ENCODE results near the gene FBXO33. TPM values are rescaled to one million over a fixed set of nuclear protein-coding genes. Genes with fewer than 3 reads are reported as not detected.

FBXO33 gene
- total and polyA plus RNA-seq, 2 of the 8 experiments (the other 6 are each of a cell fraction or from before 2014, with no cell fraction given): 4.7 to 11.5 TPM

GRCh38 chr14:39447175-39447661, 15.0 kb upstream of the FBXO33 start (continued):
- TF ChIP-seq, protein P1, sequence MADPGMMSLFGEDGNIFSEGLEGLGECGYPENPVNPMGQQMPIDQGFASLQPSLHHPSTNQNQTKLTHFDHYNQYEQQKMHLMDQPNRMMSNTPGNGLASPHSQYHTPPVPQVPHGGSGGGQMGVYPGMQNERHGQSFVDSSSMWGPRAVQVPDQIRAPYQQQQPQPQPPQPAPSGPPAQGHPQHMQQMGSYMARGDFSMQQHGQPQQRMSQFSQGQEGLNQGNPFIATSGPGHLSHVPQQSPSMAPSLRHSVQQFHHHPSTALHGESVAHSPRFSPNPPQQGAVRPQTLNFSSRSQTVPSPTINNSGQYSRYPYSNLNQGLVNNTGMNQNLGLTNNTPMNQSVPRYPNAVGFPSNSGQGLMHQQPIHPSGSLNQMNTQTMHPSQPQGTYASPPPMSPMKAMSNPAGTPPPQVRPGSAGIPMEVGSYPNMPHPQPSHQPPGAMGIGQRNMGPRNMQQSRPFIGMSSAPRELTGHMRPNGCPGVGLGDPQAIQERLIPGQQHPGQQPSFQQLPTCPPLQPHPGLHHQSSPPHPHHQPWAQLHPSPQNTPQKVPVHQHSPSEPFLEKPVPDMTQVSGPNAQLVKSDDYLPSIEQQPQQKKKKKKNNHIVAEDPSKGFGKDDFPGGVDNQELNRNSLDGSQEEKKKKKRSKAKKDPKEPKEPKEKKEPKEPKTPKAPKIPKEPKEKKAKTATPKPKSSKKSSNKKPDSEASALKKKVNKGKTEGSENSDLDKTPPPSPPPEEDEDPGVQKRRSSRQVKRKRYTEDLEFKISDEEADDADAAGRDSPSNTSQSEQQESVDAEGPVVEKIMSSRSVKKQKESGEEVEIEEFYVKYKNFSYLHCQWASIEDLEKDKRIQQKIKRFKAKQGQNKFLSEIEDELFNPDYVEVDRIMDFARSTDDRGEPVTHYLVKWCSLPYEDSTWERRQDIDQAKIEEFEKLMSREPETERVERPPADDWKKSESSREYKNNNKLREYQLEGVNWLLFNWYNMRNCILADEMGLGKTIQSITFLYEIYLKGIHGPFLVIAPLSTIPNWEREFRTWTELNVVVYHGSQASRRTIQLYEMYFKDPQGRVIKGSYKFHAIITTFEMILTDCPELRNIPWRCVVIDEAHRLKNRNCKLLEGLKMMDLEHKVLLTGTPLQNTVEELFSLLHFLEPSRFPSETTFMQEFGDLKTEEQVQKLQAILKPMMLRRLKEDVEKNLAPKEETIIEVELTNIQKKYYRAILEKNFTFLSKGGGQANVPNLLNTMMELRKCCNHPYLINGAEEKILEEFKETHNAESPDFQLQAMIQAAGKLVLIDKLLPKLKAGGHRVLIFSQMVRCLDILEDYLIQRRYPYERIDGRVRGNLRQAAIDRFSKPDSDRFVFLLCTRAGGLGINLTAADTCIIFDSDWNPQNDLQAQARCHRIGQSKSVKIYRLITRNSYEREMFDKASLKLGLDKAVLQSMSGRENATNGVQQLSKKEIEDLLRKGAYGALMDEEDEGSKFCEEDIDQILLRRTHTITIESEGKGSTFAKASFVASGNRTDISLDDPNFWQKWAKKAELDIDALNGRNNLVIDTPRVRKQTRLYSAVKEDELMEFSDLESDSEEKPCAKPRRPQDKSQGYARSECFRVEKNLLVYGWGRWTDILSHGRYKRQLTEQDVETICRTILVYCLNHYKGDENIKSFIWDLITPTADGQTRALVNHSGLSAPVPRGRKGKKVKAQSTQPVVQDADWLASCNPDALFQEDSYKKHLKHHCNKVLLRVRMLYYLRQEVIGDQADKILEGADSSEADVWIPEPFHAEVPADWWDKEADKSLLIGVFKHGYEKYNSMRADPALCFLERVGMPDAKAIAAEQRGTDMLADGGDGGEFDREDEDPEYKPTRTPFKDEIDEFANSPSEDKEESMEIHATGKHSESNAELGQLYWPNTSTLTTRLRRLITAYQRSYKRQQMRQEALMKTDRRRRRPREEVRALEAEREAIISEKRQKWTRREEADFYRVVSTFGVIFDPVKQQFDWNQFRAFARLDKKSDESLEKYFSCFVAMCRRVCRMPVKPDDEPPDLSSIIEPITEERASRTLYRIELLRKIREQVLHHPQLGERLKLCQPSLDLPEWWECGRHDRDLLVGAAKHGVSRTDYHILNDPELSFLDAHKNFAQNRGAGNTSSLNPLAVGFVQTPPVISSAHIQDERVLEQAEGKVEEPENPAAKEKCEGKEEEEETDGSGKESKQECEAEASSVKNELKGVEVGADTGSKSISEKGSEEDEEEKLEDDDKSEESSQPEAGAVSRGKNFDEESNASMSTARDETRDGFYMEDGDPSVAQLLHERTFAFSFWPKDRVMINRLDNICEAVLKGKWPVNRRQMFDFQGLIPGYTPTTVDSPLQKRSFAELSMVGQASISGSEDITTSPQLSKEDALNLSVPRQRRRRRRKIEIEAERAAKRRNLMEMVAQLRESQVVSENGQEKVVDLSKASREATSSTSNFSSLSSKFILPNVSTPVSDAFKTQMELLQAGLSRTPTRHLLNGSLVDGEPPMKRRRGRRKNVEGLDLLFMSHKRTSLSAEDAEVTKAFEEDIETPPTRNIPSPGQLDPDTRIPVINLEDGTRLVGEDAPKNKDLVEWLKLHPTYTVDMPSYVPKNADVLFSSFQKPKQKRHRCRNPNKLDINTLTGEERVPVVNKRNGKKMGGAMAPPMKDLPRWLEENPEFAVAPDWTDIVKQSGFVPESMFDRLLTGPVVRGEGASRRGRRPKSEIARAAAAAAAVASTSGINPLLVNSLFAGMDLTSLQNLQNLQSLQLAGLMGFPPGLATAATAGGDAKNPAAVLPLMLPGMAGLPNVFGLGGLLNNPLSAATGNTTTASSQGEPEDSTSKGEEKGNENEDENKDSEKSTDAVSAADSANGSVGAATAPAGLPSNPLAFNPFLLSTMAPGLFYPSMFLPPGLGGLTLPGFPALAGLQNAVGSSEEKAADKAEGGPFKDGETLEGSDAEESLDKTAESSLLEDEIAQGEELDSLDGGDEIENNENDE (IDR thresholded peaks at IDR 0.05; ENCODE audit: insufficient replicate concordance, low read length): no peak
- TF ChIP-seq BCL11A (IDR thresholded peaks at IDR 0.05; ENCODE audit: low read depth in 2 of 2, low read length in 2 of 2) (no peak), KDM5A (IDR thresholded peaks at IDR 0.05; ENCODE audit: low read length) (no peak)

Data from H1 (cell line).